HepG2 (cell line): ENCODE results near the gene UBFD1. TPM values are rescaled to one million over a fixed set of nuclear protein-coding genes. Genes with fewer than 3 reads are reported as not detected.

Experiments used
- DNMT1 ChIP-seq: sonication (generic); formaldehyde crosslinking; IDR thresholded peaks from 2 replicates; pipeline ENCODE4 v1.5.1; 2020; ENCODE audit warnings: mild to moderate bottlenecking, missing genetic modification reagents
- HES4 ChIP-seq: sonication (generic); formaldehyde crosslinking; IDR thresholded peaks from 2 replicates; pipeline ENCODE4 v1.9.0; 2021; ENCODE audit warnings: mild to moderate bottlenecking, missing genetic modification reagents, borderline replicate concordance
- KDM2A ChIP-seq: sonication (generic); formaldehyde crosslinking; IDR thresholded peaks from 2 replicates; pipeline ENCODE4 v1.4.0; 2020; ENCODE audit warnings: low read depth, missing genetic modification reagents, borderline replicate concordance
- POLR2AphosphoS2 ChIP-seq: IDR thresholded peaks from 2 replicates; pipeline ENCODE4 v1.6.1; 2011; ENCODE audit warnings: low read depth, low read length, improper control_type of control experiment
- POLR2AphosphoS5 ChIP-seq: IDR thresholded peaks from 2 replicates; pipeline ENCODE4 v1.6.1; 2012; ENCODE audit warnings: low read depth, low read length
- ZNF34 ChIP-seq: sonication (generic); formaldehyde crosslinking; IDR thresholded peaks from 2 replicates; pipeline ENCODE4 v1.4.0; 2020; ENCODE audit warnings: mild to moderate bottlenecking, missing genetic modification reagents, borderline replicate concordance
- ZNF629 ChIP-seq: sonication (generic); formaldehyde crosslinking; conservative IDR thresholded peaks from 2 replicates; pipeline ENCODE4 v1.5.0; 2020; ENCODE audit warnings: missing genetic modification reagents
- ZNF749 ChIP-seq: sonication (generic); formaldehyde crosslinking; IDR thresholded peaks from 2 replicates; pipeline ENCODE4 v1.8.0; 2022; ENCODE audit warnings: mild to moderate bottlenecking, missing genetic modification reagents, moderate library complexity, borderline replicate concordance
- polyA plus RNA-seq, 8 experiments: library from polyadenylated mRNA; depleted of rRNA in 3 of 8; stranded (reverse) in 7 of 8; unstranded in 1 of 8; fragments of >200 nt; fragmentation: Illumina TruSeq in 4 of 8; extraction: Trizol in 4 of 8; gene quantifications; 2 replicates each; pipeline versions ENCODE4 v1.2.1 to v1.2.3, GENCODE V29; 2011 to 2016; ENCODE audit warnings: low read depth in 4 of 8, missing spikeins in 1 of 8, mixed read lengths in 1 of 8; ENCODE audit not compliant: insufficient read depth in 1 of 8
- total RNA-seq, 5 experiments: library from RNA; depleted of rRNA; stranded (reverse); fragments of >200 nt; fragmentation: Illumina TruSeq; extraction: Trizol; gene quantifications; 2 replicates each; pipeline ENCODE4 v1.2.3, GENCODE V29; 2016; ENCODE audit warnings: low read depth in 1 of 5
- TF ChIP-seq, protein P1 (sequence below): sonication (generic); formaldehyde crosslinking; IDR thresholded peaks from 2 replicates; pipeline ENCODE4 v1.4.0; 2020; ENCODE audit warnings: missing genetic modification reagents
- TF ChIP-seq, protein P2 (sequence below), 2 experiments: sonication (generic) in 1 of 2; formaldehyde crosslinking in 1 of 2; IDR thresholded peaks; 2 replicates each; pipeline versions ENCODE4 v1.6.1 to v1.9.0; 2014 to 2022; ENCODE audit warnings: antibody characterized with exemption in 1 of 2, borderline replicate concordance in 1 of 2, inconsistent platforms in 1 of 2, low read depth in 1 of 2, missing genetic modification reagents in 1 of 2
- TF ChIP-seq, protein P3 (sequence below): sonication (generic); formaldehyde crosslinking; IDR thresholded peaks from 2 replicates; pipeline ENCODE4 v1.5.1; 2020; ENCODE audit warnings: mild to moderate bottlenecking, missing genetic modification reagents, borderline replicate concordance

Gene UBFD1
- total and polyA plus RNA-seq, 2 of the 13 experiments (the other 11 are each of a cell fraction or from before 2014, with no cell fraction given): 100 to 111 TPM

DNA sequence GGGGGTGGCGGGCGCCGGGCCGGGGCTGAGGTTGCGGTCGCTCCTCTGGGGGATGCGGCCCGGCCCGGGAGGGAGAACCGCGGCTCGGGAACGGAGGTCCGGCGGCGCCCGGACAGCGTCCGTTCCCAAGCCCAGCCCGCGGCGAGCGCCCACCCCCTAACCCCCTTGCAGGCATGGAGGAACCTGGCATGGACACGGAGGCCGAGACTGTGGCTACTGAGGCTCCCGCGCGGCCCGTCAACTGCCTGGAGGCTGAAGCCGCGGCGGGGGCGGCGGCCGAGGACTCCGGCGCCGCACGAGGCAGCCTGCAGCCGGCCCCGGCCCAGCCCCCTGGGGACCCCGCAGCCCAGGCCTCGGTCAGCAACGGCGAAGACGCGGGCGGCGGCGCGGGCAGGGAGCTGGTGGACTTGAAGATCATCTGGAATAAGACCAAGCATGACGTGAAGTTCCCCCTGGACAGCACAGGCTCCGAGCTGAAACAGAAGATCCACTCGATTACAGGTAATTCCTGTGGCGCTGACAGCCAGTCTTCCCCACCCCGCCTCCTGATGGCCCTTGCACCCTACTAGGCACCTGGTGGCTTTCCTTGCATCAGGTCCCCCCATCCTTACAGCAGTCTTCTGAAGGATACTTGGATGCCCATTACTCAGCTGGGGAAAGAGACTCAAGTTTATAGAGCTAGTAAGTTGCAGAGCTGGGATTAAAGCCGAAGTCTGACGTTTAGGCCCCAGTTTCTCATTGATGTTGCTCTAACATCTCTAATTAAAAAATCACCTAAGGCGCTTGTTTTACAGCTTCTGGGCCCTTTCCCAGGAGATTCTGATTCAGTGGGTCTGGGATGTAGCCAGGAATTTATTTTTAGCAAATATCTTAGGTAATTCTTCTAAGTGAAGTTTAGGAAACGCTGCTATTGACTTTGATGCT, 514 bp downstream of the UBFD1 start (continued):
- TF ChIP-seq ZNF749 (CRISPR knock-in tag): no peak; the same call in 1 of the 2 replicates
- no peak for TF ChIP-seq POLR2AphosphoS2
- no peak for TF ChIP-seq KDM2A (CRISPR knock-in tag)
- no peak; the same call in 1 of the 2 replicates for TF ChIP-seq ZNF34 (CRISPR knock-in tag)
- TF ChIP-seq, protein P1, sequence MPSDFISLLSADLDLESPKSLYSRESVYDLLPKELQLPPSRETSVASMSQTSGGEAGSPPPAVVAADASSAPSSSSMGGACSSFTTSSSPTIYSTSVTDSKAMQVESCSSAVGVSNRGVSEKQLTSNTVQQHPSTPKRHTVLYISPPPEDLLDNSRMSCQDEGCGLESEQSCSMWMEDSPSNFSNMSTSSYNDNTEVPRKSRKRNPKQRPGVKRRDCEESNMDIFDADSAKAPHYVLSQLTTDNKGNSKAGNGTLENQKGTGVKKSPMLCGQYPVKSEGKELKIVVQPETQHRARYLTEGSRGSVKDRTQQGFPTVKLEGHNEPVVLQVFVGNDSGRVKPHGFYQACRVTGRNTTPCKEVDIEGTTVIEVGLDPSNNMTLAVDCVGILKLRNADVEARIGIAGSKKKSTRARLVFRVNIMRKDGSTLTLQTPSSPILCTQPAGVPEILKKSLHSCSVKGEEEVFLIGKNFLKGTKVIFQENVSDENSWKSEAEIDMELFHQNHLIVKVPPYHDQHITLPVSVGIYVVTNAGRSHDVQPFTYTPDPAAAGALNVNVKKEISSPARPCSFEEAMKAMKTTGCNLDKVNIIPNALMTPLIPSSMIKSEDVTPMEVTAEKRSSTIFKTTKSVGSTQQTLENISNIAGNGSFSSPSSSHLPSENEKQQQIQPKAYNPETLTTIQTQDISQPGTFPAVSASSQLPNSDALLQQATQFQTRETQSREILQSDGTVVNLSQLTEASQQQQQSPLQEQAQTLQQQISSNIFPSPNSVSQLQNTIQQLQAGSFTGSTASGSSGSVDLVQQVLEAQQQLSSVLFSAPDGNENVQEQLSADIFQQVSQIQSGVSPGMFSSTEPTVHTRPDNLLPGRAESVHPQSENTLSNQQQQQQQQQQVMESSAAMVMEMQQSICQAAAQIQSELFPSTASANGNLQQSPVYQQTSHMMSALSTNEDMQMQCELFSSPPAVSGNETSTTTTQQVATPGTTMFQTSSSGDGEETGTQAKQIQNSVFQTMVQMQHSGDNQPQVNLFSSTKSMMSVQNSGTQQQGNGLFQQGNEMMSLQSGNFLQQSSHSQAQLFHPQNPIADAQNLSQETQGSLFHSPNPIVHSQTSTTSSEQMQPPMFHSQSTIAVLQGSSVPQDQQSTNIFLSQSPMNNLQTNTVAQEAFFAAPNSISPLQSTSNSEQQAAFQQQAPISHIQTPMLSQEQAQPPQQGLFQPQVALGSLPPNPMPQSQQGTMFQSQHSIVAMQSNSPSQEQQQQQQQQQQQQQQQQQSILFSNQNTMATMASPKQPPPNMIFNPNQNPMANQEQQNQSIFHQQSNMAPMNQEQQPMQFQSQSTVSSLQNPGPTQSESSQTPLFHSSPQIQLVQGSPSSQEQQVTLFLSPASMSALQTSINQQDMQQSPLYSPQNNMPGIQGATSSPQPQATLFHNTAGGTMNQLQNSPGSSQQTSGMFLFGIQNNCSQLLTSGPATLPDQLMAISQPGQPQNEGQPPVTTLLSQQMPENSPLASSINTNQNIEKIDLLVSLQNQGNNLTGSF (CRISPR knock-in tag): peak; percentile 88; the same call in 1 of the 2 replicates
- TF ChIP-seq POLR2AphosphoS5: no peak; the same call in 1 of the 2 replicates
- no peak for TF ChIP-seq DNMT1
- peak; percentile 52; the same call in 1 of the 2 replicates for TF ChIP-seq HES4 (CRISPR knock-in tag)
- TF ChIP-seq, protein P2, sequence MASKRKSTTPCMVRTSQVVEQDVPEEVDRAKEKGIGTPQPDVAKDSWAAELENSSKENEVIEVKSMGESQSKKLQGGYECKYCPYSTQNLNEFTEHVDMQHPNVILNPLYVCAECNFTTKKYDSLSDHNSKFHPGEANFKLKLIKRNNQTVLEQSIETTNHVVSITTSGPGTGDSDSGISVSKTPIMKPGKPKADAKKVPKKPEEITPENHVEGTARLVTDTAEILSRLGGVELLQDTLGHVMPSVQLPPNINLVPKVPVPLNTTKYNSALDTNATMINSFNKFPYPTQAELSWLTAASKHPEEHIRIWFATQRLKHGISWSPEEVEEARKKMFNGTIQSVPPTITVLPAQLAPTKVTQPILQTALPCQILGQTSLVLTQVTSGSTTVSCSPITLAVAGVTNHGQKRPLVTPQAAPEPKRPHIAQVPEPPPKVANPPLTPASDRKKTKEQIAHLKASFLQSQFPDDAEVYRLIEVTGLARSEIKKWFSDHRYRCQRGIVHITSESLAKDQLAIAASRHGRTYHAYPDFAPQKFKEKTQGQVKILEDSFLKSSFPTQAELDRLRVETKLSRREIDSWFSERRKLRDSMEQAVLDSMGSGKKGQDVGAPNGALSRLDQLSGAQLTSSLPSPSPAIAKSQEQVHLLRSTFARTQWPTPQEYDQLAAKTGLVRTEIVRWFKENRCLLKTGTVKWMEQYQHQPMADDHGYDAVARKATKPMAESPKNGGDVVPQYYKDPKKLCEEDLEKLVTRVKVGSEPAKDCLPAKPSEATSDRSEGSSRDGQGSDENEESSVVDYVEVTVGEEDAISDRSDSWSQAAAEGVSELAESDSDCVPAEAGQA (IDR thresholded peaks at IDR 0.05; ENCODE audit: low read depth): no peak
- TF ChIP-seq, protein P2 (CRISPR knock-in tag; IDR thresholded peaks at IDR 0.05; ENCODE audit: borderline replicate concordance): no peak
- TF ChIP-seq, protein P3, sequence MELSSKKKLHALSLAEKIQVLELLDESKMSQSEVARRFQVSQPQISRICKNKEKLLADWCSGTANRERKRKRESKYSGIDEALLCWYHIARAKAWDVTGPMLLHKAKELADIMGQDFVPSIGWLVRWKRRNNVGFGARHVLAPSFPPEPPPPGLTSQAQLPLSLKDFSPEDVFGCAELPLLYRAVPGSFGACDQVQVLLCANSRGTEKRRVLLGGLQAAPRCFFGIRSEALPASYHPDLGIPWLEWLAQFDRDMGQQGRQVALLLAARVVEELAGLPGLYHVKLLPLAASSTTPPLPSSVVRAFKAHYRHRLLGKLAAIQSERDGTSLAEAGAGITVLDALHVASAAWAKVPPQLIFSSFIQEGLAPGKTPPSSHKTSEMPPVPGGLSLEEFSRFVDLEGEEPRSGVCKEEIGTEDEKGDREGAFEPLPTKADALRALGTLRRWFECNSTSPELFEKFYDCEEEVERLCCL (CRISPR knock-in tag): 0 out of 2 replicates have a peak, but pooled peaks have one; percentile 48
- no peak for TF ChIP-seq ZNF629
